ENCODE measurements around the gene TASOR.

DNA sequence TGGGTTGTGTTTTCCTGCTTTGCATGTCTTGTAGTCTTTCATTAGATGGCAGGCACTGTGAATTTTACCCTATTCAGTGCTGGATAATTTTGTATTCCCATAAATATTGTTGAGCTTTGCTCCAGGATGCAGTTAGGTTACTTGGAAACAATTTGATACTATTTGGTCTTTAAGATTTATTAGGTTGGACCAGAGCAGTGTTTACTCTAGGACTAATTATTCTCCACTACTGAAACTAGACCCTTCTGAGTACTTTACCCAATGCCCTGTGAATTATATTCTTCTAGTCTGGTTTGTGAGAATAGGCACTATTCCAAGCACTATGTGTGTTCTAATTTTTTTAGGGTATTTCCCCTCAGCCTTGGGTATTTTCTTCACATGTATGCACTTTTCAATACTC is 37.8 kb upstream of the TASOR start:
- TF ChIP-seq, protein P1, sequence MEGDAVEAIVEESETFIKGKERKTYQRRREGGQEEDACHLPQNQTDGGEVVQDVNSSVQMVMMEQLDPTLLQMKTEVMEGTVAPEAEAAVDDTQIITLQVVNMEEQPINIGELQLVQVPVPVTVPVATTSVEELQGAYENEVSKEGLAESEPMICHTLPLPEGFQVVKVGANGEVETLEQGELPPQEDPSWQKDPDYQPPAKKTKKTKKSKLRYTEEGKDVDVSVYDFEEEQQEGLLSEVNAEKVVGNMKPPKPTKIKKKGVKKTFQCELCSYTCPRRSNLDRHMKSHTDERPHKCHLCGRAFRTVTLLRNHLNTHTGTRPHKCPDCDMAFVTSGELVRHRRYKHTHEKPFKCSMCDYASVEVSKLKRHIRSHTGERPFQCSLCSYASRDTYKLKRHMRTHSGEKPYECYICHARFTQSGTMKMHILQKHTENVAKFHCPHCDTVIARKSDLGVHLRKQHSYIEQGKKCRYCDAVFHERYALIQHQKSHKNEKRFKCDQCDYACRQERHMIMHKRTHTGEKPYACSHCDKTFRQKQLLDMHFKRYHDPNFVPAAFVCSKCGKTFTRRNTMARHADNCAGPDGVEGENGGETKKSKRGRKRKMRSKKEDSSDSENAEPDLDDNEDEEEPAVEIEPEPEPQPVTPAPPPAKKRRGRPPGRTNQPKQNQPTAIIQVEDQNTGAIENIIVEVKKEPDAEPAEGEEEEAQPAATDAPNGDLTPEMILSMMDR (IDR thresholded peaks at IDR 0.05; ENCODE audit: poor library complexity, severe bottlenecking) = no peak
- TF ChIP-seq EP300 (conservative IDR thresholded peaks at IDR 0.05; ENCODE audit: poor library complexity, severe bottlenecking) (no peak), EZH2 (IDR thresholded peaks at IDR 0.05; ENCODE audit: borderline replicate concordance, insufficient read depth, low read length, poor library complexity, severe bottlenecking) (no peak), SMC3 (conservative IDR thresholded peaks at IDR 0.05; ENCODE audit: poor library complexity) (no peak), TAF1 (IDR thresholded peaks at IDR 0.05; ENCODE audit: low read depth) (no peak), POLR2AphosphoS5 (IDR thresholded peaks at IDR 0.05) (no peak), RAD21 (conservative IDR thresholded peaks at IDR 0.05) (no peak)
- TF ChIP-seq, protein P2, sequence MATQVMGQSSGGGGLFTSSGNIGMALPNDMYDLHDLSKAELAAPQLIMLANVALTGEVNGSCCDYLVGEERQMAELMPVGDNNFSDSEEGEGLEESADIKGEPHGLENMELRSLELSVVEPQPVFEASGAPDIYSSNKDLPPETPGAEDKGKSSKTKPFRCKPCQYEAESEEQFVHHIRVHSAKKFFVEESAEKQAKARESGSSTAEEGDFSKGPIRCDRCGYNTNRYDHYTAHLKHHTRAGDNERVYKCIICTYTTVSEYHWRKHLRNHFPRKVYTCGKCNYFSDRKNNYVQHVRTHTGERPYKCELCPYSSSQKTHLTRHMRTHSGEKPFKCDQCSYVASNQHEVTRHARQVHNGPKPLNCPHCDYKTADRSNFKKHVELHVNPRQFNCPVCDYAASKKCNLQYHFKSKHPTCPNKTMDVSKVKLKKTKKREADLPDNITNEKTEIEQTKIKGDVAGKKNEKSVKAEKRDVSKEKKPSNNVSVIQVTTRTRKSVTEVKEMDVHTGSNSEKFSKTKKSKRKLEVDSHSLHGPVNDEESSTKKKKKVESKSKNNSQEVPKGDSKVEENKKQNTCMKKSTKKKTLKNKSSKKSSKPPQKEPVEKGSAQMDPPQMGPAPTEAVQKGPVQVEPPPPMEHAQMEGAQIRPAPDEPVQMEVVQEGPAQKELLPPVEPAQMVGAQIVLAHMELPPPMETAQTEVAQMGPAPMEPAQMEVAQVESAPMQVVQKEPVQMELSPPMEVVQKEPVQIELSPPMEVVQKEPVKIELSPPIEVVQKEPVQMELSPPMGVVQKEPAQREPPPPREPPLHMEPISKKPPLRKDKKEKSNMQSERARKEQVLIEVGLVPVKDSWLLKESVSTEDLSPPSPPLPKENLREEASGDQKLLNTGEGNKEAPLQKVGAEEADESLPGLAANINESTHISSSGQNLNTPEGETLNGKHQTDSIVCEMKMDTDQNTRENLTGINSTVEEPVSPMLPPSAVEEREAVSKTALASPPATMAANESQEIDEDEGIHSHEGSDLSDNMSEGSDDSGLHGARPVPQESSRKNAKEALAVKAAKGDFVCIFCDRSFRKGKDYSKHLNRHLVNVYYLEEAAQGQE (IDR thresholded peaks at IDR 0.05; ENCODE audit: borderline replicate concordance) = no peak
